Measurements from ENCODE around the gene U2AF2. TPM values are rescaled to one million over a fixed set of nuclear protein-coding genes. Genes with fewer than 3 reads are reported as not detected.

U2AF2 gene
- polyA plus RNA-seq, 1 experiment, result 90.7 TPM

- Histone ChIP-seq H3K9me3 (ENCODE audit: control insufficient read depth, insufficient read depth, low read length) (no peaks in the 10 kb centered on the region; the same call in 1 of the 2 replicates), H3K27me3 (ENCODE audit: control insufficient read depth, insufficient read depth, low read length) (no peaks in the 10 kb centered on the region), H3K4me3 (ENCODE audit: low read depth, low read length) (no peak overlapping the region), H3K27ac (ENCODE audit: low read depth, low read length) (no peak overlapping the region)
- no peak for DNase-seq (ENCODE audit: low read depth, low spot score)
- POLR2A ChIA-PET, result no interaction called here
- CTCF ChIA-PET, result interaction anchor here (1.6 kb wide), 1 partner anchor 13 kb away, joined by 3 read pairs; no protein-coding TSS in a partner anchor
- TF ChIP-seq, protein P1, sequence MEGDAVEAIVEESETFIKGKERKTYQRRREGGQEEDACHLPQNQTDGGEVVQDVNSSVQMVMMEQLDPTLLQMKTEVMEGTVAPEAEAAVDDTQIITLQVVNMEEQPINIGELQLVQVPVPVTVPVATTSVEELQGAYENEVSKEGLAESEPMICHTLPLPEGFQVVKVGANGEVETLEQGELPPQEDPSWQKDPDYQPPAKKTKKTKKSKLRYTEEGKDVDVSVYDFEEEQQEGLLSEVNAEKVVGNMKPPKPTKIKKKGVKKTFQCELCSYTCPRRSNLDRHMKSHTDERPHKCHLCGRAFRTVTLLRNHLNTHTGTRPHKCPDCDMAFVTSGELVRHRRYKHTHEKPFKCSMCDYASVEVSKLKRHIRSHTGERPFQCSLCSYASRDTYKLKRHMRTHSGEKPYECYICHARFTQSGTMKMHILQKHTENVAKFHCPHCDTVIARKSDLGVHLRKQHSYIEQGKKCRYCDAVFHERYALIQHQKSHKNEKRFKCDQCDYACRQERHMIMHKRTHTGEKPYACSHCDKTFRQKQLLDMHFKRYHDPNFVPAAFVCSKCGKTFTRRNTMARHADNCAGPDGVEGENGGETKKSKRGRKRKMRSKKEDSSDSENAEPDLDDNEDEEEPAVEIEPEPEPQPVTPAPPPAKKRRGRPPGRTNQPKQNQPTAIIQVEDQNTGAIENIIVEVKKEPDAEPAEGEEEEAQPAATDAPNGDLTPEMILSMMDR (IDR thresholded peaks at IDR 0.05; ENCODE audit: low read depth, low read length), result no peak
Observed at GRCh38 chr19:55690109-55690768, 35.4 kb downstream of the U2AF2 start.

DNA sequence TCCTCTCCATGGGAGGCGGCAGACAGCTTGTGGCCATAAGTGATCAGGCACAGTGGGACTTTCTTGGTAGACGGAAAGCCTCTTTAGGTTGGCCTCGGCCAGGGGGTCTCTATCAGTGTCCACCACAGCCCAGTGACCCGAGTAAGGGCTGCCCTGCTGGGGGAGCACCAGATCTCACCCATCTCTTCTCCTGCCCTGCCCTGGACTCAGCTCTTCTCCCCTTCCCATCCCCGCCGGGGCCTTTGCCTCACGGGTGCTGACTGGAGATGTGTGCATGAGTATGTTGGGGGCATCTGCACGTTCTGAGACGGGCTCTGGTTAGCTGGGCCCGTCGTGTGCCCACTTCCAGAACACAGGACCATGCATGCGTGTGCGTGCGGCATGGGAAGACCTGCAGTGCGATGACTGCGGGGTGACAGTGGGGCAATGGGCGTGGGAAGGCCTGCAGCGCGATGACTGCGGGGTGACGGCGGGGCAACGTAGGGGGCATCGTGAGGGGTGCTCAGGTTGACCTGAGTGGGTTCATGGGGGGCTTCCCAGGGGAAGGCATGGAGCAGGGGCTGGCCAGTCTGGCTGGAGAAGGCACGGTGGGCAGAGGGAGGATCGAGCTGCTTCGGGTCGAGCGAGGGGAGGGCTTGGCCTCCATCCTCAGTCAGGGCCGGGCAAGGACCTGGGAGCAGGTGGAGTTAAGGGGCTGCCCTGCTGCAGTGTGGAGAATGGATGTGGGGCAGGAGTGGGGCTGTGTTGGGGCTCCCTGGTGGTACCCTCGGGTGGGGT is 36.1 kb downstream of the U2AF2 start:
- ChIA-PET POLR2A (no interaction called here), CTCF (interaction anchor here (1.6 kb wide), 1 partner anchor 13 kb away, joined by 3 read pairs; no protein-coding TSS in a partner anchor)
- TF ChIP-seq, protein P1 (IDR thresholded peaks at IDR 0.05; ENCODE audit: low read depth, low read length), result no peak
- Histone ChIP-seq H3K27me3 (ENCODE audit: control insufficient read depth, insufficient read depth, low read length) (no peaks in the 10 kb centered on the region), H3K9me3 (ENCODE audit: control insufficient read depth, insufficient read depth, low read length) (no peaks in the 10 kb centered on the region; the same call in 1 of the 2 replicates), H3K4me3 (ENCODE audit: low read depth, low read length) (no peak overlapping the region), H3K27ac (ENCODE audit: low read depth, low read length) (no peak overlapping the region)
- DNase-seq (ENCODE audit: low read depth, low spot score), result no peak

DNA sequence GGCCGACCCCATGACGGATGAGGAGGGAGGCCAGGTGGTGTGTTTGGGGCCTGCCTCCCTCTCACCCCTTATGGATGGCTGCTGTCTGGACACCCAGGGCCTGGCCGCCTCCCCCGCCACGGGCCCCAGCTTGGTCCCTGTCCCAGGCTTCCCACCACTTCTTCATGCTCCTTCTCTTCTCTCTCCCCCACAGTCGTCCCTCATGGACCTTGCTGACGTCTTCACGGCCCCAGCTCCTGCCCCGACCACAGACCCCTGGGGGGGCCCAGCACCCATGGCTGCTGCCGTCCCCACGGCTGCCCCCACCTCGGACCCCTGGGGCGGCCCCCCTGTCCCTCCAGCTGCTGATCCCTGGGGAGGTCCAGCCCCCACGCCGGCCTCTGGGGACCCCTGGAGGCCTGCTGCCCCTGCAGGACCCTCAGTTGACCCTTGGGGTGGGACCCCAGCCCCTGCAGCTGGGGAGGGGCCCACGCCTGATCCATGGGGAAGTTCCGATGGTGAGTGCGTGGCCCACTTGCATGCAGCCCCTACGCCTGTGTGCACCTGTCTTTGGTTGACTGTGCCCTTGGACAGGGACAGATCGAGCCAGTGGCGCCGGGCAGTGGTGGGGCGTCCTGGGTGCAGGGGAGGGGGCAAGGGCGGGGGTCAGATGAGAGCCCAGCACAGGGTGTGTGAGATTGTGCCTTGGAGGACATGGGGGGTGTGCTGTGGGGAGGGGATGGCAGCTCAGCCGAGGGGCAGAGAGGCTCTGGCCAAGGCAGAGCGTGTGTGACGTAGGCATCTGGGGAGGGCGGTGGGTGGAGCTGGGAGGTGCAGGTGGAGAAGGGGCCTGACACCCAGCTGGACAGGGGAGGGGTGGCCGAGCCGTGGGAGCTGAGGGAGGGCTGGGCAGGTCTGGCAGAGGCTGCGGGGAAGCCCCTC is 37.0 kb downstream of the U2AF2 start:
- no peaks in the 10 kb centered on the region; the same call in 1 of the 2 replicates for H3K9me3 ChIP-seq (ENCODE audit: control insufficient read depth, insufficient read depth, low read length)
- TF ChIP-seq, protein P1 (IDR thresholded peaks at IDR 0.05; ENCODE audit: low read depth, low read length), result no peak
- CTCF ChIA-PET, result no interaction called here
- POLR2A ChIA-PET, result no interaction called here
- DNase-seq (ENCODE audit: low read depth, low spot score), result no peak
- no peak overlapping the region for H3K4me3 ChIP-seq (ENCODE audit: low read depth, low read length)
- no peaks in the 10 kb centered on the region for H3K27me3 ChIP-seq (ENCODE audit: control insufficient read depth, insufficient read depth, low read length)
- H3K27ac ChIP-seq (ENCODE audit: low read depth, low read length), result no peak overlapping the region

GRCh38 chr19:55692681-55693081 is 37.8 kb downstream of the U2AF2 start:
- H3K4me3 ChIP-seq (ENCODE audit: low read depth, low read length), result no peak overlapping the region
- ChIA-PET POLR2A (no interaction called here), CTCF (no interaction called here)
- H3K27ac ChIP-seq (ENCODE audit: low read depth, low read length), result no peak overlapping the region
- no peak for DNase-seq (ENCODE audit: low read depth, low spot score)
- TF ChIP-seq, protein P1 (IDR thresholded peaks at IDR 0.05; ENCODE audit: low read depth, low read length), result no peak
- no peaks in the 10 kb centered on the region for H3K27me3 ChIP-seq (ENCODE audit: control insufficient read depth, insufficient read depth, low read length)
- H3K9me3 ChIP-seq (ENCODE audit: control insufficient read depth, insufficient read depth, low read length), result no peaks in the 10 kb centered on the region; the same call in 1 of the 2 replicates
